AG09309 (cell line): Measurements from ENCODE around the gene UBE2Z.

Source experiments
- DNase-seq: peaks from one replicate; pipeline ENCODE4 v3.0.0-alpha.2; 2010; ENCODE audit warnings: low read depth
- H3K4me3 ChIP-seq: 2 replicates; pipeline ENCODE4 v1.5.1; 2011; ENCODE audit warnings: mild to moderate bottlenecking, low read depth, low read length, moderate library complexity; ENCODE audit not compliant: control insufficient read depth
- TF ChIP-seq, protein P1 (sequence below): IDR thresholded peaks from 2 replicates; pipeline ENCODE4 v1.5.1; 2011; ENCODE audit warnings: mild to moderate bottlenecking, low read depth, low read length, inconsistent platforms; ENCODE audit not compliant: insufficient read depth, control insufficient read depth; ENCODE audit errors: missing control alignments

Gene UBE2Z

DNA sequence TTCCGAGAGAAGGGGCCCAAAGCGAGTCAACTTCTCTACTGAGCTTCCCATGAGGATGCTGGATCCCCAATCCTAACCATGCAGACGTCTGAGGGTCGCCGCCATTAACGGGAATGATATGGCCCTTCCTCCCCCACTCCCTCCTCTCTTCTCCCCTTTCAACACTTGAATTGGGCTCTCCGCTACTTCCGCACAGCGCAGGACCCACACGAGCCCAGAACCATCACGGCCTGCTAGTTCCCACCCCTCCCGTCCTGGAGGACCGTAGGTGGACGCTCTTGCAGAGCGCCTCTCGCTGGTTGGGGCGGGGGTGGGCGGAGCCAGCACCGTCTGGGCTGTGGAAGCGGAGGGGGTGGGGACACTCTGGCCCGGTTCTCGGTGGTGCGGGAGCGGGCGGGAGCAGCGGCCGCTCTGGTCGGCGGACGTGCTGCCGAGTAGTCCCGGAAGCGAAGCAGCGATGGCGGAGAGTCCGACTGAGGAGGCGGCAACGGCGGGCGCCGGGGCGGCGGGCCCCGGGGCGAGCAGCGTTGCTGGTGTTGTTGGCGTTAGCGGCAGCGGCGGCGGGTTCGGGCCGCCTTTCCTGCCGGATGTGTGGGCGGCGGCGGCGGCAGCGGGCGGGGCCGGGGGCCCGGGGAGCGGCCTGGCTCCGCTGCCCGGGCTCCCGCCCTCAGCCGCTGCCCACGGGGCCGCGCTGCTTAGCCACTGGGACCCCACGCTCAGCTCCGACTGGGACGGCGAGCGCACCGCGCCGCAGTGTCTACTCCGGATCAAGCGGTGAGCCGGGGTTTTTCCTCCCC is at the start of gene UBE2Z:
UBE2Z (plus strand) TSS at position 361 of the 797 bp plus-strand sequence; CDS start at position 458, 97 bp downstream.
- DNase-seq, result peak; percentile 78
- TF ChIP-seq, protein P1, sequence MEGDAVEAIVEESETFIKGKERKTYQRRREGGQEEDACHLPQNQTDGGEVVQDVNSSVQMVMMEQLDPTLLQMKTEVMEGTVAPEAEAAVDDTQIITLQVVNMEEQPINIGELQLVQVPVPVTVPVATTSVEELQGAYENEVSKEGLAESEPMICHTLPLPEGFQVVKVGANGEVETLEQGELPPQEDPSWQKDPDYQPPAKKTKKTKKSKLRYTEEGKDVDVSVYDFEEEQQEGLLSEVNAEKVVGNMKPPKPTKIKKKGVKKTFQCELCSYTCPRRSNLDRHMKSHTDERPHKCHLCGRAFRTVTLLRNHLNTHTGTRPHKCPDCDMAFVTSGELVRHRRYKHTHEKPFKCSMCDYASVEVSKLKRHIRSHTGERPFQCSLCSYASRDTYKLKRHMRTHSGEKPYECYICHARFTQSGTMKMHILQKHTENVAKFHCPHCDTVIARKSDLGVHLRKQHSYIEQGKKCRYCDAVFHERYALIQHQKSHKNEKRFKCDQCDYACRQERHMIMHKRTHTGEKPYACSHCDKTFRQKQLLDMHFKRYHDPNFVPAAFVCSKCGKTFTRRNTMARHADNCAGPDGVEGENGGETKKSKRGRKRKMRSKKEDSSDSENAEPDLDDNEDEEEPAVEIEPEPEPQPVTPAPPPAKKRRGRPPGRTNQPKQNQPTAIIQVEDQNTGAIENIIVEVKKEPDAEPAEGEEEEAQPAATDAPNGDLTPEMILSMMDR, result no peak
- H3K4me3 ChIP-seq, result peak within 1 kb of the TSS; percentile 72

DNA sequence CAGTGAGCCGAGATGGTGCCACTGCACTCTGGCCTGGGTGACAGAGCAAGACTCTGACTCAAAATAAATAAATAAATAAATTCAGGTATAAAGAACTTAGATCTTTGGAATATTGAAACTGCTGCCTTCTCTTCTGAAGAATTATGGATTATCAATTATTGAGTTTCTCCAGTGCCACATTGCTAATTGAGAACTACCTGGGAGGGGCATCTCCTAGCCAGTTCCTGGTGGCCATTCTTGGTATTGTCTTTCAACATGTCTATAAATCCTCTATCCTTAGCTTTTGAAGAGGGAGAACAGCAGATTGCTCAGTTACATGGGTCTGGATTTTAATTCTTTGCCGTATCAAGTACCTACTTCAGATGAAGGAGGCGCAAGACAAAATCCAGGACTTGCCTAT is 48.2 kb upstream of the UBE2Z start:
- no peak for DNase-seq
- TF ChIP-seq, protein P1, result no peak
- H3K4me3 ChIP-seq, result no peak overlapping the region

DNA sequence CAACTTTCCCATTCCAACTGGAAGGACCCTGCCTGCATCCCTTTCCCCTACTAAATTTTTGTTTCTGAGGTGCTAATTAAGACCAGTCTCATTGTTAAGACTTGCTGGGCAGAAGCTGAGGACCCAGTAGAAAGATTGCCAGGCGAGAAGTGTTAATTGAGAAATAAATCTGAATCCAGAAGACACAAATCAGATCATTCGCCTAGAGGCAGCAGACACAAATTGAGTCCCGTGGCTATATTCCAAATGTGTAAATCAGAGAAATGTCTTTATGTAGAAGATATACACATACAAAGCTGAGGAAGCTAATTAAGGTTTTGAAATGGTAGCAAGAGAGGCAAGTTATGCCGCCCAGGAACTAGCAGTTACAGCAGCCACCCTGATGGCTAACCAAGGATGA is 47.8 kb upstream of the UBE2Z start:
- no peak for DNase-seq
- no peak overlapping the region for H3K4me3 ChIP-seq
- TF ChIP-seq, protein P1, result no peak

DNA sequence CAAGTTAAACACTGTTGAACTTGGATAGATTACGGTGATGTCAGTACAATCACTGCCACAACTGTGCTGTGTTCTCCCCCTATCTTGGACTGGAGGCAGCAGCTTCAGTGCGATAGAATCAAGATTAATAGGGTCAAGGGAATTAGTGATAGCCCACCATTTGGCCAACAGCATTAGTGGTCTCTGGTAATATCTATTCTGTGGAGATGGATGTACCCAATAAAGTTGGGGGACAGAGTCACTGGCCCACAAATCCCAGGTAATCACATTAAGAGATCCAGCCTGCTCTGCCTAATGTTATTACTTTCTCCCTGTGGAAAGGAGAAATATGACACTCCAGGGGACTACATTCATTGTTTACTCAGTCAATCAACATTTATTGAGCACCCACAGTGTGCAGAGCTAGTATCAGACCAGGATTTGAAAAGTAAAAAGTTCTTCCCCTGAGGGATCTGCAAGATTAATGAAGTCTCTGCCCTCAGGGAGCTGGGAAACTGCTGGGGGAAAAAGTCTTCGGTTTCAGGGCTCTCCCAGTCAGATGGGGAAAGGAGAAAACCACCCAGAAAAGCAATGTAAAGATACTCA is 39.2 kb upstream of the UBE2Z start:
- H3K4me3 ChIP-seq, result no peak overlapping the region
- DNase-seq, result no peak
- TF ChIP-seq, protein P1, result no peak

DNA sequence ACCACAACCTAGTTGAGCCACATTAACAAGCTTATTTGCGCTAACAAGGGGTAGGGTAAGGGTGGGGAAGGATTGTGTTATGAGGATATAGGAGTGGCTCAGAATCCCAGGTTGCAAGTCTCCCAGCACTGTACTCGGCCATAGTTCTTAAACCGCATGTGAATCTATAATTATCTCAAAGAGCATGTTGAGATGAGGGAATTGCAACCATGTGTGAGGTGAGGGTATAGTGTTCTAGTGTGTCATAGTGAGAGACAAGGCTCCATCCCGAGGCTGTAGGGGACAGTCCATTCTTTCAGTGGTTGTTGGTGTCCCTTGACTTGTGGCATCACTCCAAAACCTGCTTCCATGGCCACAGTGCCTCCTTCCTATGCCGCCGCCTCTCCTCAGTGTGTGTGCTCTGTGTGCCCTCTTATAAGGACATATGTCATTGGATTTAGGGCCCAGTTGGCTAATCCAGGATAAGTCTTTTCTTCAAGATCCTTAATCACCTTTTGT is 38.3 kb upstream of the UBE2Z start:
- no peak overlapping the region for H3K4me3 ChIP-seq
- no peak for DNase-seq
- TF ChIP-seq, protein P1, result no peak

DNA sequence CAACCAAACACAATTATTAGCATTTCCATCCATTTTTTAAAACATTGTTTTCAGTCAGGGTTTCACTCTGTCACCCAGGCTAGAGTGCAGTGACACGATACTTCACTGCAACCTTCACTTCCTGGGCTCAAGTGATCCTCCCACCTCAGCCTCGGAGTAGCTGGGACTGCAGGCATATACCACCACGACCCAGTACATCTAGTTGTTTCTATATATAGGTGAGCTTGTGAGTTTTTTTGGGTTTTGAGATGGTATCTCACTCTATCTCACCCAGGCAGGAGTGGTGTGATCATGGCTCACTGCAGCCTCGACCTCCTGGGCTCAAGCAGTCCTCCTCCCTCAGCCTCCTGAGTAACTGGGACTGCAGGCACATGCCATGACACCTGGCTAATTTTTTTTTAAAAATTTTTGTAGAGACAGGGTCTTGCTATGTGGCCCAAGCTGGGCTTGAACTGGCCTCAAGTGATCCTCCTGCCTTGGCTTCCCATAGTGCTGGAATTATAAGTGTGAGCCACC is 37.1 kb upstream of the UBE2Z start:
- TF ChIP-seq, protein P1, result no peak
- no peak overlapping the region for H3K4me3 ChIP-seq
- no peak for DNase-seq
